HG03095 (cell line): ENCODE results near the gene DLGAP1.
"Not testable (repeated sequence)": the region's sequence is repeated elsewhere in the genome, so short reads cannot be mapped to it uniquely, and the experiment has no call there.

Experiments used
- ATAC-seq: cut with Tn5 transposase; IDR thresholded peaks from one replicate; pipeline ENCODE4 v1.9.1; 2021; ENCODE audit warnings: moderate library complexity; ENCODE audit not compliant: unreplicated experiment

Gene DLGAP1

DNA sequence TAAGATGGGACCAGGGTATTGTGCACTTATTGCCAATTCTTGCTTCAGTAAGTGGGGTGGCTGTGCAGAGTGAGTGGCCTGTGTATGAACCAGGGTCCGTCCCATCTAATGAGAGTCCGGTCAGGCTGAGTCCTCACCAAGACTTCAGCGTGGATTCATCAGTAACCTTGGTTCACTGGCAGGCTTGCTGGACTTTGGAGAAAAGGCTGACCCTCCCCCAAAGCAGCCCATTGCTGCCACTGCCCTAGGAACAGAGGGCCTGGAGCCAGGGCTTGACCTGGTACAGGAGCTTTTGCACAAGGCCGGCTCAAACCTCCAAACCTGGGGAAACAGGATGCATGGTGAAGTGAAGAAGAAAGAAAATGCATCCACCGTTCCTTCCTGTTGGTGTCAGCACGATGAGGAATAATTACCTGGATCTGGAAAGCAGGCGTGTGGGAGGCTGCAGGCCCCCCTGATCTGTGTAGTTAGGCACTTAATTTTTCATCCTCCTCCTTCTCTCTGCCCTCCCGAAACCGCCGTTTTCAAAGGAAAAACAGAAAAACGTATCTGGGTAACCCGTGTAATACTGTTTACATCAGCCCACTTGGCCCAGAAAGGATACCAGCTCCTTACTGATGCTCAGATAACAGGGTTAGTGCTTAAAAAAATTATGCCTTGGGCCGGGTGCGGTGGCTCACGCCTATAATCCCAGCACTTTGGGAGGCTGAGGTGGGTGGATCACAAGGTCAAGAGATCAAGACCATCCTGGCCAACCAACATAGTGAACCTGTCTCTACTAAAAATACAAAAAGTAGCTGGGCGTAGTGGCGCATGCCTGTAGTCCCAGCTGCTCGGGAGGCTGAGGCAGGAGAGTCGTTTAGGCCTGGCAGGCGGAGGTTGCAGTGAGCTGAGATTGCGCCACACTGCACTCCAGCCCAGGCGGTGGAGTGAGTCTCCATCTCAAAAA is 857.4 kb downstream of the DLGAP1 start:
- ATAC-seq, result no peak

DNA sequence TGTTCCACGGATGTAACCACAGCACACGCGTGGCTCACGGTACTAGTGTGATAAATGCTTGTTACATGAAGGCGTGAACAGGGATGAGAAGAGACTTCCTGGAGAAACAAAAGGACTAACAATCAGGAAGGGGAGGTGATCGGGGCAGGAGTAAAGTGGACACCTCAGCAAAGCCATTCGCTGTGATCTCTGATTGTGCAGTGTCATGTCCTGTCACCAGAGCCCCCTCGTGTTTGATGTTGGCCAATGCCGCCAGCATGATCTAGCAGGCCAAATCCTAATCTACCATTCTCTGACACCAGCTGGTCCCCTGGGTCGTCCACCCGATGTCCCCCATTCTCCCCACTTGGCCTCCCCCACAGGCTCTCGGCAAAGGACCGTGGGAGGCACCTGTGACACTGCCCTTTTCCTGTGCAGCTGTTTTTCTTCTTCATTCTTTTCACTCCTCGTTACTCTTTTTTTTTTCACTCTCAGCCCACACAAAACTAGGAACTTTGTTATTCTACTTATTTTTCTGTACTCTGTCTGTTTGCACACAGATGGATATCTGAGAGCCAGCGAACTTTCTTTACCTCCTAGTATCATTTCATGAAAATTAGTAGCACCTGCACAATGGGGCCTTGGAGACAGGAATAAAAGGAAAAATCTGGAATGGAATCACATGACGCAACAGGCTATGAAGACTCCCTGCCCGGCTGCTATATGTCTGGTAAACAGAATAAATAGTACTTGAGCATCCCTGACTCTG is 858.3 kb downstream of the DLGAP1 start:
- peak; percentile 30 for ATAC-seq

DNA sequence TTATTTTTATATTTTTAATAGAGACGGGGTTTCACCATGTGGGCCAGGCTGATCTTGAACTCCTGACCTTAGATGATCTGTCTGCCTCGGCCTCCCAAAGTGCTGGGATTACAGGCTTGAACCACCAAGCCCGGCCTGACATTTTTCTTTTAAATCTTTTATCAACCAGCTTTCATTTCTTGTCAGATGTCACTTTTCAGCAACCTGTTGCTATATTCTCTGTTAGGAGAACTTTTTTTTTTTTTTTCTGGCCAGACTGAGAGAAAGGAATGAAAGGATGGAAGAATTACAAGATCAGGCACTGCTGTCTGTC is 858.8 kb downstream of the DLGAP1 start:
- no peak for ATAC-seq

DNA sequence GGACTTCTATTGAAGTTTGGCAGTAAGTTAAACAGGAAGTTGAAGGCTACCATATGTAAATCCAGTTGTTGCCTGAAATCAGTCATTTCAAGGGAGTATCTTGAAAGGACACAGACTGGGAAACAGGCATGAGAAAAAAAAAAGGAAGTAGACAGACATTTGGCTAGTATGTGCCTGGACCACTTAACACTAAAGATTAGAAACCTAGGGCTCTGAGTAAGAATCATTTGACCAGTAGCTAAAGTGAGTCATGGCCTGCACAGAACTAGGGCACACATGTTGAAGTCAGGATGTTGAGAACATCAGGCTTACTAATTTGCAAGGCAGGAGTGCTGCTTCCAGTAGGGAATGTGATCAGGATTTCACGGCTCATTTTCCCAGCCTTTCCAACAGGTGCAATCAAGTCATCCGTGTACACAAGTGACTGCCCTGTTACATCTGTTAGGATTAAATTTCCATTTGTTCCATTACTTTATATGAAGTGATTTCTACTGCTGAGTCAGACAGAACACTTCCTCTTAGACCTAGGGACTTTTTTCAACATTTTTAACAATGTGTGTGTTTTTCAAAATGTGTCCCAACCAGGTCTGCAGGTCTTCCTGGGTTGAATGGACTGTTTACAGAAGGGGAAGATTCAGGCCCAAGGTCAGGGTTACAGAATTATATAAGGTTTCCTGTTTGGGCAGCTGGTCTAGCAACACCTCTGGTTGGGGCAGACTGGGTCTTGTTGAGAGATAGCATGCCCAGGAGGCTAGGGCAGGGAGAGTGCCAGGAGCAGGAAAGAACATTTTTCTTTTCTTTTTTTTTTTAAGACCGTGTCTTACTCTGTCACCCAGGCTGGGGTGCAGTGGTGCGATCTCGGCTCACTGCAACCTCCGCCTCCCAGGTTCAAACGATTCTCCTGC is 859.5 kb downstream of the DLGAP1 start:
- ATAC-seq, result peak; percentile 69

DNA sequence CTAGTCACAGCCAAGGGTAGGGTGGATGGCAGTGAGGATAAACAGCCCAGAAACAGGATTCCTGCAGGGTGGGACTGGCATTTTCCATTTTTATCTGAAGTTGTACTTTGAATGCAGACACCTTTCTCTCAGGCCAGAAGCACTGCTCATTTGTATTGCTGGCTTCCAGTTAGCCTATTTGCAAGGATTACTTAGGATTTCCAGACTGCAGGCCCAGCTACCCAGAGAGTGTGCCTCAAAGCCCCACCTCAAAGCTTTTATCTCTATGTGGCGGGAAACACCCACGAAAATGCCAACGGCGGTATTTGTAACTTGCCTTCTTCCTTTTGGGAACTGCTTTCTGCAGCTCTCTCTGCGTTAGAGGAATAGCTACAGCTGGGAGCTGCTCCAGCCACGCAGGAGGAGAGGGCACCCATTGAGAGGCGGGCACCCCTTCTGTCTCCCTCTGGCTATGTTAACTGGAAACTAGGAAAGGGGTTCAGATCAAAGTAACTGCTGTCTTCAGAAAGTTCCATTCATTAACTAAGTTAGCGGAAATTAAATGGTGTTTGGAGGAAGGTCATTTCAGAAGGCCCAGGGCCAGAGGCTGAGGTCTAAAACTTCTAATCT is 860.2 kb downstream of the DLGAP1 start:
- no peak for ATAC-seq

DNA sequence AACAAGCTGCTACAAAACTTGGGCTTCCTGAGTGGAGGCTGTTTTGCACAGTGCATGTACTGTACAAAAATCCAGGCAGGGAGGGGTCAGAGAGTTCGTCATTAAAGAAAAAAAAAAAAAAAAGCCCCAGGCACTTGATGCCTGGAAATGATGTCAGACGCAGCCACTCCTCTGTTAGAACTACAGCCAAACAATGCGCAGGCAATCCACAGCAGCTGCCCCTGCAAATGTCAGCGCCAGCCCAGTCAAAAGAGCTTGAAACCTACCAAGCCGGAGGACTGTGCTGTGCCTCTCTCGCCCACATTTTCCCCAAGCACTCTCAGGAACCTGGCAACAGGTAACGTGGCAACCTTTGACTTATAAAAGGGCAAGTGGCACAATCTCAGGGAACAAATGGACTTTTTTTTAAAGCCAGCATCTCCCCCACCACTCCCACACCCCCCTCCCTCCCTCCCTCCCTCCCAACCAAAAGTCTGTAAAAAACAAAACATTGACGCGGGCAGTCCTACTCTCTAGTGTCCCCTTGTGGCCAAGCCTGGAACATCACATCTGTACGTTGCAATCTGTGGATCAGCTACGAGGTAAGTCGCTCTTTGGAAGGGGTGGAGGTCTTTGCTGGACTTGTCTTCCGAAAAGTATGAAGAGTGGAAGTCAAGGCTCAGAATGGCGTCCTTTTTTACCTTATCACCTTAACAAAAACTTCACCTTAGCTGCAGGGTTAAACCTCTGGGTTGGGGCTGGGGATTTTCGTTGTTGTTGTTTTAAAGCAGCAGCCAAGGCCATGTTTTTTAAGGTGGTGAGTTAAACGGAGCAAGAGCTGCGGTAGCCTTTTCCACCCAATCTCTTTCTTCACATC is 861.0 kb downstream of the DLGAP1 start:
- ATAC-seq, result no peak

DNA sequence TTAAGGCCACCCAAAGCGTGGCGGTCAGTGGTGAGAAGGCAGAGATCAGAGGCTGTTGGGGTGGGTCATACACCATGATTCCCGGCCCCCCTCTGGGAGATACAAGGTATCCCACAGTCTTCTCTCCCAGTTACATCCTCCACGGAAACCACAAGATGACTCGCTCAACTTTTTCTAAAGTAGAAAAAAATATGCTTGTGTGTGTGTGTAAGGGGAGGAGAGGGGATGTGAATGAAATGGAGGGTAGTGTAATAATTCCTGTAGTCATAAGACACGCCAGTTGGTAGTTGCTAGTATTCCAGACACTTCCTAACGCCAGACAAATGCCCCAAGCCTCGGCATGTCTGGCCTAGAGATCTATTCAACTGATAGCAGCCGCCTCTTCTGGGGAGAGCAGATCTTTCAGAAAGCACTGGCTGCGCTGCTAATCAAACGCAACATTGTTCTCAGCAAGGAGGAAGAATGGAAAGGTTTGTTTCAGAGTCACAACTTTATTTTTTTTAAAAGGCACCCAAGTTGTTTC is 861.7 kb downstream of the DLGAP1 start:
- ATAC-seq, result no peak

DNA sequence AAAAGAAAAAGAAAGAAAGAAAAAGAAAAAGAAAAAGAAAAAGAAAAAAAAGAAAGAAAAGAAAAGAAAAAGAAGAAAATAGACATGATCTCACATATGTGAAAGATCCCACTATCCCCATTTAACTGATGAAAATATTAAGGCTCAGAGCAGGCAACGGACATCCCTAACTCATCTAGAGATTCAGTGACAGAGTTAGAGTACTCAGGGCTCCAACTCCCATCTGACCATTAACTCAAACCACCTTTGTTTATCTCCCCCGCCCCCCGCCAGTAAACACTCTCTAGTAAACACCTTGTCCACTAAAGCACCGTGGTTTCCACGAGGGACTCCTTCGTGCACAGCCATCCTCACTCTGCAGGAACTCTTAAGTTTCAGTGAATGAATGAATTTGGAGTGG is 862.2 kb downstream of the DLGAP1 start:
- ATAC-seq, result no peak

DNA sequence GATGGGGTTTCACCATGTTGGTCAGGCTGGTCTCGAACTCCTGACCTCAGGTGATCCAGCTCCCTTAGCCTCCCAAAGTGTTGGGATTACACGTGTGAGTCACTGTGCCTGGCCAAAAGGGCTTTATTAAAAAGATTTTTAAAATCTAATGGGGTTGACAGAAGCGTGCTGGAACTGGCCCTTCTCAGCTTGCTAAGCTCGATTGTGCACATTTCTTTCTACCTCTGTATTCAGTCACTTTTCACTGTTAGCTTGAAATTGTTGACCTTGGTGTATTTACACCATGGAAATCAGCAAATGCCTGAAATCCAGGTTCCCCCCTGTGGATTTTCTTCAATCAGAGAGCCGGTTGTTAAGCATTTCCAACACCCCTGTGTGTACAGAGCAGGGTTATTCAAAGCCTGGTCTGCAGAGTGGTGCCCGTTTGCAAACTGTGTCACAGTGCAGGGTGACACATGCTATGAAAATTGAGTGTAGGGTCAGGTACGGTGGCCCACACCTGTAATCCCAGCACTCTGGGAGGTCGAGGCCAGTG is 864.9 kb downstream of the DLGAP1 start:
- no peak for ATAC-seq

DNA sequence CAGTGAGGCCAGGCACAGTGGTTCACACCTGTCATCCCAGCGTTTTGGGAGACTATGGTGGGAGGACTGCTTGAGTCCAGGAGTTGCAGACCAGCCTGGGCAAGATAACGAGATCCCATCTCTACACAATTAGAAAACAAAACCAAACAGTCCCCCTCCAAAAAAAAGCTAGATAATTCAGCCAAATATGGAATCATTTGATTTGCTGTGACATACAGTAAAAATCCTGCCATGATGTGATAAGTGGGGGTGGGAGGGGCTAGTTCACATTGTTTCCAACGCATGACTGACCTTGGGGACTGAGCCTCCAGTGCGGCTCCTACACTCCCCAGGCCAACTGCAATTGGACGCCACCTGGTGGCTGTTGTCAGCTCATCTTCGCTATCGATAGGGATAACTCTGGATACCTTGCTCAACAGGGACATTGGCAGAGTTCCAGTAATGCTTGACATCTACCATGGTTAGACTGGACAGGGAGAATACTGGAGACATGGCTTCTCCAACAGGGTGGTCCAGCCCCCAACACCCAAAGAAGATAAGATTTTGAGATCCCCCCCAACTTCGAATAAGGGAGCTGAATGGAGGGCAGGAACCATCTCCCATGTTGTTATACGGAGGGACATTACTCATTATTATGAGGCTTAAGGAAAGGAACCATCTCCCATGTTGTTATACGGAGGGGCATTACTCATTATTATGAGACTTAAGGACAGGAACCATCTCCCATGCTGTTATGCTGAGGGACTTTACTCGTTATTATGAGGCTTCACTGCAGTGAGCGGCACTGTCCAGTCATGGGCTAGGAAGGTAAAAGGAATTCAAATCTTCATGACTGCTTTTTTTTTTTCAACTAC is 869.2 kb downstream of the DLGAP1 start:
- ATAC-seq, result peak; percentile 29

DNA sequence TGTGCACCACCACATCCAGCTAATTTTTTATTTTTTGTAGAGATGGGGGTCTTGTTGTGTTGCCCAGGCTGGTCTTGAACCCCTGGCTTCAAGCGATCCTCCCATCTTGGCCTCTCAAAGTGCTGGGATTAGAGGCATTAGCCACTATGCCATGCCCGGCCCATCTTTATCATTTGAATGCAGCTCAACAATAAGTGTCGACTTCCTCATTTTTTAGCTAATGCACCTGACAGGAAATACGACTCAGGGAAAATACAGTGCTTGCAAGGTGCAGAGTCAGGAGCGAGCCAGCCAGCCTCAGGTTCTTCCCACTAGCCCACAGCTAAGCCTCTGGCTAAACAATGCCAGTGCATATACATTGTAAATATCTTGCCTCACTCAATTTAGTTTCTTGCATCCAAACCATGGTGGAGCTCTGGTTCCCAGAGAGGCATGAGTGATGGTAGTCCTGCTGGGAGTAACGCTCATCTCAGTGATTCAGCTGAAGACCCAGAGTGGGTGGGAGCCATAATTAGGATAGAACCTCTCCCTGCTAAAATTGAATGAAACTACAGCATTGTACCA is 870.1 kb downstream of the DLGAP1 start:
- ATAC-seq, result no peak

DNA sequence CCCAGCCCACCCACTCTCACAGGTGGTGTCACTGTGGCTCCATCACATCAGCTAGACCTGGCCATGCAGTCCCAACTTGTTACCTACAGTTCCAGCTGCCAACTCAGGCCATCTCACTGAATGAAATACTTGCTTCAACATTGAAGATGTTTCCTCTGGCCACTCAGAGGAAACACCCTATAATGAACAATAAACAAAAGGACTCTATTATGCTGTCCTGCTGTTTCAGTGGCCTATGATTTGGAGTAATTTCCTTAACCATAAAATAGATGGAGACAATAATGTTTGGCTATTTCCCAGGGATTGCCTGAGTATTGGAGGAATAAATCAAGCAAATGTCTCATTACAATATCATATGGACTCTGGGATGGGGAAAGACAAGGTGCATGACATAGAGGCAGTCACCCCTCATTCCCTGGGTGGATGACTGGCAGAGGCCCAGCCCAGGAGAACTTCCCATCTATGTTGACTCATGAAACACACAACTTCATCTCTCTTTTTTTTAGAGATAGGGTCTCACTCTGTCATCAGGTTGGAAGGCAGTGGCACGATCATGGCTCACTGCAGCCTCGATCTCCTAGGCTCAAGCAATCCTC is 870.7 kb downstream of the DLGAP1 start:
- ATAC-seq, result no peak

DNA sequence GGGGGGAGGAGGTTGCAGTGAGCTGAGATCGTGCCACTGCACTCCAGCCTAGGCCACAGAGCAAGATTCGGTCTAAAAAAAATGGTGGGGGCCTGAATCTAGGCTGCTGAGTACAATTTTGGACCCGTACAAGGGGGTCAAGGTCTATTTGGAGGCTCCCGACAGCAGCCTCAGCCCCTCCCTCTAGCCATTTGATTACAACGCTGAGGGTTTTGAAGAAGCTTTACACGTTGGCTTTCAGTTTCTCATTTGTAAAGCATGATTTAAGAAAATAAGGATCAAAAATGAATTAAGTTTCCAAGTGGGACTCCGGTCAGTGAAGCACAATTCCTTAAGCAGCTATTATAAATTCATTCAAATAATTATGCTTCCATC is 871.2 kb downstream of the DLGAP1 start:
- no peak for ATAC-seq

DNA sequence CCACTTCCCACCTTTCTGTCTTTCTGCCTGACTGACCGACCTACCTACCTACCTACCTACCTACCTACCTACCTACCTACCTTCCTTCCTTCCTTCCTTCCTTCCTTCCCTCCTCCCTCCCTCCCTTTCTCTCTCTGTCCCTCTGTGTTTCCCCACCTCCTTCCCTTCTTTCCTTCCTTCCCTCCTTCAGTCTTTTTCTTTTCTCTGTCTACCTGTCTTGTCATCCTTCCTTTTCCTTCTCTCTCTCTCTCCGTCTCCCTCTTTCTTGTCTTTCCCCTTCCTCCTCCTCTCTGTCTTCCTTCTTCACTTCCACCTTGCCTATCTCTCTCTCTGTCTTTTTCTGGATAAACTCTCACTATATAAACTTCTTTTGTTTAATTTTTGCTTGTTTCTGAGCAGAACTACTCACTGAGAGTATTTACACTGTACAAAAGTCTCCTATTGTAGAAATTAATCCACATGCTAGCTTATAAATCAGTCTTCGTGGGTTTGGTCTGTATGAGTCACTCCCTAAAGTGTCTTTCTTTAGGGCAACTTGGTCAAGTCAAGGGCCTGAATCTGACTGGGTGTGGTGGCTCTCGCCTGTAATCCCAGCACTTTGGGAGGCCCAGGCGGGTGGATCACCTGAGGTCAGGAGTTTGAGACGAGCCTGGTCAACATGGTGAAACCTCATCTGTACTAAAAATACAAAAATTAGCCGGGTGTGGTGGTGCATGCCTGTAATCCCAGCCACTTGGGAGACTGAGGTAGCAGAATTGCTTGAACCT is 871.8 kb downstream of the DLGAP1 start:
- not testable (repeated sequence) for ATAC-seq

DNA sequence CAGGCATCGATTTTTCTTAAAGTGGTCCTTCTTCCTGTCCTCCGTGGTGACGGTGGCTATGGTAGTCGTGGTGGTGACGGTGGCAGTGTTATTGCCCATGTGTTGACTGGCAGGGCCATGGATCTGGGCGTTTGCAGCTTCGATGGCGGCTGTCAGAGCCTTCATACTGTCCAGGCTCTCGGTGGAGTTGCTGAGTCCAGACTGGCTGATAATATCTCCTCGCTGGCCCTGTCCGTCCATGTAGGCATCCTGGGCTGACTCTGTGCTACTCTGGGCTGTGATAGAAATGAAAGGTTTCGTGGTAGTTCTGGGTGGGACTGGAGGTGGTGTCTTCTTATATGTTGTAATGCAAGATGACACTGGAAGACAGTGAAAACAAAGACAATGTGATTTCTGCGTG is 873.2 kb downstream of the DLGAP1 start:
- ATAC-seq, result no peak

DNA sequence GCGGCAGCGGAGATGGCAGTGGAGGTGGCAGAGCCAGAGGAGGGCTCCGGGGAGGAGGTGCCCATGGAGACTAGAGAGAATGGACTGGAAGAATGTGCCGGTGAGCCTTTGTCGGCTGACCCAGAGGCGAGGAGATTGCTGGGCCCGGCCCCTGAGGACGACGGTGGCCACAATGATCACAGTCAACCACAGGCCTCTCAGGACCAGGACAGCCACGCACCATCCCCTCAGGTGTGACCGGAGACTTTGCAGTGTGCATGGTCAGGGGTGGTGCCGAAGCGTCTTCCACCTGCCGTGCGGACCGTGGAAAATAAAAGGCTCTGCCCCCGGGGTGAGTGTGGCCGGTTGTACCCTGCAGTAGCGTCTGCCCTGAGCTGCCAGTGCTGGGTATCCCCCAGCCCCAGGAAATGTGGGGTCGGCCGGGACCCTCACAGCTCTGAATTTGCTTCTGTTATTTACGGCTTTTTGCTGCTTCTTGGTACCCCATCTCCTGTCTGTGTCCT is 874.5 kb downstream of the DLGAP1 start:
- not testable (repeated sequence) for ATAC-seq

DNA sequence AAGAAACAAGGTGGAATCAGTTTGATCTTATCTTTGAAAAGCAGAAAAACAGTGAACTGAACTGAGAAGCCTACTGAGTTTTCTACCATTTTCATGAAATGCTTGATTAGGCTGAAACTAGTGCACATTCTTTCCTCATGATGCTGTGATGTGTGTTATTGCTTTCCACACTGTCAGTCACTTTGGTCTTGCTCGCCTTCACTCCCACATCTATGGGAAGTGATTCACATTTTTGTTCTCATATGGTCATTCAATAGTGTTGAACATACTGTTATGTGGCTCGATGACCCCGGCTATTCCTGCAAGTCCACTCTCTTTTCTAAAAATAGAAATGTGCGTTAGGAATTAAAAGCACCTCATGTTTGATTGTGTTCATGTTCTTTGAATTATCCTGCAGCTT is 875.4 kb downstream of the DLGAP1 start:
- ATAC-seq, result no peak
